Testis (tissue), 3 donors: ENCODE measurements around the gene CUBN. TPM values are rescaled to one million over a fixed set of nuclear protein-coding genes. Genes with fewer than 3 reads are reported as not detected.

Experiments
- DNase-seq: peaks from one replicate; pipeline ENCODE4 v3.0.0-alpha.2; 2019
- H3K27ac ChIP-seq, 2 donors: fragments of 200-600 bp; sonication (generic); one replicate each; pipeline ENCODE4 v1.5.1; 2019
- H3K27me3 ChIP-seq: fragments of 200-600 bp; sonication (generic); one replicate; pipeline ENCODE4 v1.5.1; 2019
- H3K36me3 ChIP-seq: fragments of 200-600 bp; sonication (generic); one replicate; pipeline ENCODE4 v1.5.1; 2017; ENCODE audit warnings: low read depth; ENCODE audit errors: missing control alignments
- H3K4me1 ChIP-seq: fragments of 200-600 bp; sonication (generic); one replicate; pipeline ENCODE4 v1.5.1; 2019
- H3K4me3 ChIP-seq, 2 donors: fragments of 200-600 bp; sonication (generic); one replicate each; pipeline ENCODE4 v1.5.1; 2017 to 2019
- H3K9me3 ChIP-seq: fragments of 200-600 bp; sonication (generic); one replicate; pipeline ENCODE4 v1.5.1; 2017
- POLR2A ChIP-seq: fragments of 450-650 bp; IDR thresholded peaks from one replicate; pipeline ENCODE4 v1.6.1; 2017; ENCODE audit warnings: antibody characterized with exemption, mild to moderate bottlenecking, moderate library complexity
- WGBS, 2 donors: methylation state at CpG; one replicate each; pipeline ENCODE4 v1.1.5; 2018; 5-methylcytosine and 5-hydroxymethylcytosine counted together
- intact Hi-C: fragments of 100-400 bp; cut with DNase I; formaldehyde crosslinking; loops from one replicate; pipeline ENCODE4 v1.15.1; 2023; ENCODE audit warnings: low total_unique reads
- polyA plus RNA-seq: library from polyadenylated mRNA; stranded (reverse); fragments of 350-450 nt; fragmentation: Illumina TruSeq; extraction: RNeasy Lipid Tissue Mini Kit (QIAGEN cat#74804); gene quantifications from one replicate; pipeline ENCODE4 v1.2.3, GENCODE V29; 2014; ENCODE audit warnings: low read depth, low replicate concordance; ENCODE audit not compliant: insufficient read depth
- total RNA-seq, 2 donors: library from RNA; depleted of rRNA; stranded (reverse); fragments of >200 nt; gene quantifications; one replicate each; pipeline ENCODE4 v1.2.3, GENCODE V29; 2016
- TF ChIP-seq, protein P1 (sequence below), 3 experiments: fragments of 450-650 bp in 2 of 3; fragments of 200-600 bp in 1 of 3; sonication (generic) in 1 of 3; IDR thresholded peaks; one replicate each; pipeline ENCODE4 v1.5.1; 2016 to 2019; ENCODE audit warnings: antibody characterized with exemption in 3 of 3, mild to moderate bottlenecking in 2 of 3, moderate library complexity in 1 of 3

The CUBN gene
- total and polyA plus RNA-seq, 3 donors from 2014 or later = 11.0 to 39.3 (median 19.2) TPM

DNA sequence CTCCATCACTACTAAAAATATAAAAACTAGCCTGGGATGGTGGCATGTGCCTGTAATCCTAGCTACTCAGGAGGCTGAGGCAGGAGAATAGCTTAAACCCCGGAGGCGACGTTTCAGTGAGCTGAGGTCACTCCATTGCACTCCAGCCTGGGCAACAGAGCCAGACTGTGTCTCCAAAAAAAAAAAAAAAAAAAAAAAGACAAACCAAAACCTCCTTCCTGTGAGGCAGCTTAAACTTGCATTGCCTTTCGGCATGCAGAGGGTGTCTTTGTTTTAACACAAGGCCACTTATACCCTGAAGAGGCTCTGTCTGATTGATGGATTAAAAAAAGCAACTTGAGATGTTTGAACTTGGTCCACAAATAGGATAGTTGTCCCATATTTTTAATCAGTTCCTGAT, 184.0 kb downstream of the CUBN start:
- WGBS, 2 donors = 75 to 88% methylated on average over 4 of the region's 4 CpGs
- Histone ChIP-seq H3K27ac (no peak overlapping the region), H3K27me3 (no peaks in the 10 kb centered on the region), H3K9me3 (no peaks in the 10 kb centered on the region), H3K4me1 (no peaks in the 10 kb centered on the region), H3K4me3 (no peak overlapping the region), H3K36me3 (no peaks in the 10 kb centered on the region)
- no peak for DNase-seq
- intact Hi-C loops = no loop called here
- TF ChIP-seq, protein P1, sequence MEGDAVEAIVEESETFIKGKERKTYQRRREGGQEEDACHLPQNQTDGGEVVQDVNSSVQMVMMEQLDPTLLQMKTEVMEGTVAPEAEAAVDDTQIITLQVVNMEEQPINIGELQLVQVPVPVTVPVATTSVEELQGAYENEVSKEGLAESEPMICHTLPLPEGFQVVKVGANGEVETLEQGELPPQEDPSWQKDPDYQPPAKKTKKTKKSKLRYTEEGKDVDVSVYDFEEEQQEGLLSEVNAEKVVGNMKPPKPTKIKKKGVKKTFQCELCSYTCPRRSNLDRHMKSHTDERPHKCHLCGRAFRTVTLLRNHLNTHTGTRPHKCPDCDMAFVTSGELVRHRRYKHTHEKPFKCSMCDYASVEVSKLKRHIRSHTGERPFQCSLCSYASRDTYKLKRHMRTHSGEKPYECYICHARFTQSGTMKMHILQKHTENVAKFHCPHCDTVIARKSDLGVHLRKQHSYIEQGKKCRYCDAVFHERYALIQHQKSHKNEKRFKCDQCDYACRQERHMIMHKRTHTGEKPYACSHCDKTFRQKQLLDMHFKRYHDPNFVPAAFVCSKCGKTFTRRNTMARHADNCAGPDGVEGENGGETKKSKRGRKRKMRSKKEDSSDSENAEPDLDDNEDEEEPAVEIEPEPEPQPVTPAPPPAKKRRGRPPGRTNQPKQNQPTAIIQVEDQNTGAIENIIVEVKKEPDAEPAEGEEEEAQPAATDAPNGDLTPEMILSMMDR (IDR thresholded peaks at IDR 0.05) = no peak
- no peak for TF ChIP-seq POLR2A

DNA sequence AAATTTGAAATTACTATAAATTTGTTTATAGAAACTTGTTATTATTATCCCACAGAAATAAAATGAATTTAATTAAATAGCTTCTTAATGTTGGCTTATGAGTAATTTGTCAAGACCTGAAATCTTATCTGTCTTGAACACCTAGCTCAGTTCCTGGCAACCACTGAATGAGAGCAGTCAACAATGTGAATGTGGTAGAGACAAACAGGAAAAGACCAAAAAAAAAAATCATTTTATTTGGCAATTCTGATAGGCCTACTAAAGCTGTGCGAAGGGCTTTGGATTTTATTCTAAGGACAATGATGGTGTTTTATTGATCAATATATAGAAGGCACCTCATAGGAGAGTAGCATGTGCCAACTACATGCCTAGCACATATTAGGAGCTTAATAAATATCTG, 184.6 kb downstream of the CUBN start:
- Histone ChIP-seq H3K4me3 (no peak overlapping the region), H3K27ac (peak overlapping the region in 1 of 2 donors; percentile 26), H3K9me3 (no peaks in the 10 kb centered on the region), H3K27me3 (no peaks in the 10 kb centered on the region), H3K36me3 (no peaks in the 10 kb centered on the region), H3K4me1 (no peaks in the 10 kb centered on the region)
- no peak for TF ChIP-seq POLR2A
- TF ChIP-seq, protein P1 (IDR thresholded peaks at IDR 0.05) = no peak
- intact Hi-C loops = no loop called here
- no peak for DNase-seq
- WGBS, 2 donors = 81 to 95% methylated on average over 1 of the region's 1 CpG

DNA sequence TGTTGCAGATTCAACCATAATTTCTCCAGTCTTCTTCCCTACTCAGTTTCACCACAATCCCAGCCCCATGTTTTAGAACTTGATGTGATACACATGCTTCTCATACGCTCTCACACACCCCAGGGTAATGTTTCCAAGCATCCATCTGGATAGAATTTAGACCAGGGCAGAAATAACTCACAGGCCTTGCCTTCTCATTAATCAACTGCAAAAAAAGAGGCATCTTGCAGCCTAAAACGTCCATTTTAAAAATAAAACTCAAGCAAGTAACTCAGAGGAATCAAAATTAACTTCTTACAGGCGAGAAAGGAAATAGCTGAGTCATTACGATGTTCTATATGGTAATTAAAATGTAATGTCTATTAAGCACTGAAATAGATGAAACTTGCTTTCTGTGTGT, 185.2 kb downstream of the CUBN start:
- WGBS, 2 donors = 50 to 52% methylated on average over 4 of the region's 4 CpGs
- TF ChIP-seq POLR2A = no peak
- TF ChIP-seq, protein P1 (IDR thresholded peaks at IDR 0.05) = no peak
- Histone ChIP-seq H3K4me1 (no peaks in the 10 kb centered on the region), H3K27ac (peak overlapping the region in 1 of 2 donors; percentile 26), H3K36me3 (no peaks in the 10 kb centered on the region), H3K27me3 (no peaks in the 10 kb centered on the region), H3K4me3 (no peak overlapping the region), H3K9me3 (no peaks in the 10 kb centered on the region)
- no peak for DNase-seq
- intact Hi-C loops = no loop called here

DNA sequence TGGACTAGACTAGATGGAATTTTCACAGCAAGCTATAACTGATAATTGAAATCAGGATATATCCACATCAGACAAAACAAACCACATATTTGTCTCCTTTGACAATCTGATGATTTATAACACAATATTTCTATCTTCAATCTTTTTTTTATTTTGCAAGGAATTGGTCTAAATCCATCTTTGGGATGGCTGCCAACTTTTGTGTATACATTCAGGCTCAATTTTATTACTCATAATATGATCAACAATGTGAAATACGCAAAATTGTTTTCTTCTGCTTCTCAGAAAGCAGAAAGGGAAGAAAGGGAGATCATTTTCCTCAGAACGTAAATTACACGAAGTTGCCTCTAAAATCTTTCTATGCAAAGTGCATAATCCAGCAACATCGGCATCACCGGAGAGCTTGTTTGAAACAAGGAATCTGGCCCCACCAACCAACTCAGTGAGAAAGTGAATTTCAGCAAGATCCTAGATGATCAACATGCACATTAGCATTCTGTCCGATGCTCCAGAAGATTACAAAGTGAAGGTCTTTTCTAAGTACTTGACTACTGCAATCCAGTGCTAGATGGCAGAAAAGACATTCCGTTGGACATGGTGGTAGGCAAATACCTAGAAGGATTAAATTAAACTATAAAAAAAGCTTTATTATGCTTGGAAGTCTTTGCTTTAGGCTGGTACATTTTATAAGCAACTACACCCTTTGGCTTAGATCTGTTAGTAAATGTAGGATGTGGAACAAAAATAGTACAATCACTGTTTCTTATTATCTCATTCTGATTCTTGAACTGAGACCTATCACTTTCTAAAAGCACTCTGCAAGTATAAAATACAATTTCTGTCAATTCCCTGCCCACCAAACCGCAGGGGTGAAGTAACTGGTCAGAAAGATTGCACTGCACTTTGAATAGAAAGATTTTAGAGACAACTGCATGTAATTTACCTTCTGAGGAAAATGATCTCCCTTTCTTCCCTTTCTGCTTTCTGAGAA, 186.0 kb downstream of the CUBN start:
- Histone ChIP-seq H3K36me3 (no peaks in the 10 kb centered on the region), H3K4me1 (no peaks in the 10 kb centered on the region), H3K4me3 (no peak overlapping the region), H3K27me3 (no peaks in the 10 kb centered on the region), H3K9me3 (no peaks in the 10 kb centered on the region), H3K27ac (no peak overlapping the region)
- intact Hi-C loops = no loop called here
- TF ChIP-seq, protein P1 (IDR thresholded peaks at IDR 0.05) = no peak
- TF ChIP-seq POLR2A = no peak
- WGBS, 2 donors = 73 to 76% methylated on average over 8 of the region's 8 CpGs
- DNase-seq = no peak
